HG02798 (cell line): Measurements from ENCODE around the gene TMEM184B.

Experiments used
- ATAC-seq: cut with Tn5 transposase; IDR thresholded peaks from one replicate; pipeline ENCODE4 v1.9.1; 2021; ENCODE audit warnings: mild to moderate bottlenecking; ENCODE audit not compliant: unreplicated experiment, poor library complexity

The TMEM184B gene

GRCh38 chr22:38308791-38309498 is 36.1 kb upstream of the TMEM184B start:
- no peak for ATAC-seq

- peak; percentile 71 for ATAC-seq
Observed at GRCh38 chr22:38305471-38306448, 33.0 kb upstream of the TMEM184B start.

- no peak for ATAC-seq
Observed at GRCh38 chr22:38304526-38304925, 31.7 kb upstream of the TMEM184B start.

DNA sequence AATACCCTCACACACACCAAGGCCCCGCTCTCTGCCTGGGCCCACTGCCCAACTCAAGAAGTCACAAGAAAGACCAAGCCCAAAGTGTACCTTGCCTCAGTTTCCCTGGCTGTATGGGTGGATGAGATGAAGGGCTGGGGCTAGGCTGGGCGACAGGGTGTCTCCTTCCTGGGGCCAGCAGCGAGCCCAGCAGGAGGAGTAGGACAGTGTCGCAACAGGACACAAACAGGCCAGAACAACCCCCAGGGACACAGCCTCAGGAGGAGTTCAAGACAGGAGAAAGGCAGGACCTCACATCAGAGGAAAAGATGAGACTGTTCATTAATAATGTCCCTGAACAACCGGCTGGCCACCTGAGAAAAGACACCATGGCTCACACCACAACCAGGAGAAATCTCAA is 31.2 kb upstream of the TMEM184B start:
- ATAC-seq: no peak

GRCh38 chr22:38302906-38303305 is 30.1 kb upstream of the TMEM184B start:
- ATAC-seq: no peak

GRCh38 chr22:38300946-38301345 is 28.1 kb upstream of the TMEM184B start:
- no peak for ATAC-seq

DNA sequence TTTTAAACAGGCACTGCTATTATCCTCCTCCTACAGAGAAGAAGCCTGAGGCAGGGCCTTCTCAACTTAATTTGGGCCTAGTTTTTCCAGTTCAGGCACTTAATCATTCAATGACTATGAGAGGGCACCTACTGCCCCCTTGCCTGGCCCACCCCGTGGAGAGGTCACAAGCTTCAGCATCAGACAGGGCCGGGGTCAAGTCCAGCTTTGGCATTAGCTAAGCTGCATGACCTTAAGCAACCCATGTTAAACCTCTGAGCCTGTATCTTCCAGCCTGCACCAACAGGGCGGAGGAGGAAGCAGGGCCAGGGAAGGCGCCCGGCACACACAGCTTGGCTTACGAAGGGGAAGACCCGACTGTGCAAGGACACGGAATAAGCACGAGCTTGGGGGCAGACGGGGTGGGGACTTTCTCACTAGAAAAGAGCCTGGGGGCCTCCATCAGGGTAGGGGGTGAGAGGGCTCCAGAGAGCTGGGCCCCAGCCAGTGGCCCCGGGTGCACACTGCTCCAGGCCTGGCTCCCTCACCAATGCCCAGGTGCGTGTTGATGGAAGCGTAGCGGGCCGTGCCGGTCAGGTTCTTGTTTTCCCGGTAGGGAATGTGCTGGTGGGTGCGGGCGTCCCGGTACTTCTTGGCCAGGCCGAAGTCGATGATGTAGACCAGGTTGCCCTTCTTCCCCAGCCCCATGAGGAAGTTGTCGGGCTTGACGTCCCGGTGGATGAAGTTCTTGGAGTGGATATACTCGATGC is 27.6 kb upstream of the TMEM184B start:
- no peak for ATAC-seq

DNA sequence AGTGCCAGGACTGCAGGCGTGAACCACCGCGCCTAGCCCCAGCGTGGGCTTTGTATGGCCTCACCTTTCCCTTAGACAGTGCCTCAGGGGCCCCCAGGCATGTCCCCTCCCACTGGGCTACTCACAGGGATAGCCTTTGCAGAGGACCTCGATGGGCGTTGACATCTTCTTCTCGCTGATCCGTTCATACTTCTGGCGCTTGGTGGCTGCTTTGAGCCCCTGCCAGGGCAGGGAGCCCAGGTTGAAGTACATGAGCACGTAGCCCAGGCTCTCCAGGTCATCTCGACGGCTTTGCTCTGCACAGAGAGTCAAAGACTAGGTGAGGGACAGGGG is 26.9 kb upstream of the TMEM184B start:
- ATAC-seq: no peak

GRCh38 chr22:38298312-38299005 is 25.6 kb upstream of the TMEM184B start:
- no peak for ATAC-seq

DNA sequence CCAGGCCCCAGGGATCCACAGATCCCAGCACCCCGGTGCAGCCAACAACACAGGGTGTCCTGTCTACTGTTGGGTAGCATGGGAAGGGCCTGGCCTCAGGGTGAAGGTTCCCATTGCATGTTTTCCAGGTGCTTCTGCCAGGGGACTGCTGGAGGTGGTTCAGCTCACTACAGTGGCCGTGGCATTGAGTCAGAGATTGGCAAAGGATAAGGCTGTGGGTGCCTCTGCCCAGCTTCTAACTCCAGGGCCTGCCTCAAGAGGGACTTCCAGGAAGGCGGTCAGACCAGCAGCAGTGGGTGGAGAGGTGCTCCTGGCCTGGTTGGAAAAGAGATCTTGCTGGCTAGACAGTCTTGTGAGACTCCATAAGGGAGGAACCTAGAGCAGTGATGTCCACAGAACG is 23.6 kb upstream of the TMEM184B start:
- no peak for ATAC-seq

- no peak for ATAC-seq
Observed at GRCh38 chr22:38295863-38296262, 23.1 kb upstream of the TMEM184B start.

DNA sequence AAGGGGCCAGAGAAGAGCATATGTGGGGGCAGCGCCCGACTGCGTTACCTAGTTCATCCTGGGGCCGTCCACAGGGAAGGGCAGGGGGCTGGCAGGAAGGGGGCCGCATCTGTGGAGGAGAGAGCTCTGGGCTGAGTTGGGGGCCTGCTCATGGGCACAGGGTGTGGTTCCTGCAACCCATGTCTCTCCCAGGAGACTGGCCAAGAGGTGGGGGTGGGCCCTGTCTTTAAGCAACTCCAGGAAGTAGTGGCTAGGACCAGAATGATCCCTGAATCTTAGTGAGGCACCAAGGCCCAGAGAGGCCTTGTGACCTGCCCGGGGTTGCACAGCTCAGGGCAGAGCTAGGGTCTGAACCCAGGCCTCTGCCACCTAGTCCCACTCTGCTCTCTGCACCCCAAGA is 22.5 kb upstream of the TMEM184B start:
- no peak for ATAC-seq

DNA sequence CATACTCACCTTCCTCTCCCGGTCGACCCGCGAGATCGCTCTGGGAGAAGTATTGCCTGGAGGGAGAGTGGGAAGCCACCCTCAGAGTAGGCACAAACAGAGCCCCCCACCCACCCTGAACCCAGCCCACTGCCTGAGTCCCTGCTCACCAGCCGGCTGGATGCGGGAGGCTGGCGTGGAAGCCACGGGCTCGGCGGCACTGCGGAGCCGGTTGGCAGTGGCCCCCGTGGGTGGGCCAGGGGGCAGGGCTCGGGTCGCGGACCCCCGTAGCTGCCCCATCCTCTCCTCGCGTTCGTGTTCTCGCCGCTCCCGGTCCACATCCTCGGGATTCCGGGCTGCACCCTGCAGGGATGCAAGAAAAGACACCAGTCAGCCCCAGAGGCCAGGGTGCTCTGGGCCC is 21.4 kb upstream of the TMEM184B start:
- no peak for ATAC-seq

DNA sequence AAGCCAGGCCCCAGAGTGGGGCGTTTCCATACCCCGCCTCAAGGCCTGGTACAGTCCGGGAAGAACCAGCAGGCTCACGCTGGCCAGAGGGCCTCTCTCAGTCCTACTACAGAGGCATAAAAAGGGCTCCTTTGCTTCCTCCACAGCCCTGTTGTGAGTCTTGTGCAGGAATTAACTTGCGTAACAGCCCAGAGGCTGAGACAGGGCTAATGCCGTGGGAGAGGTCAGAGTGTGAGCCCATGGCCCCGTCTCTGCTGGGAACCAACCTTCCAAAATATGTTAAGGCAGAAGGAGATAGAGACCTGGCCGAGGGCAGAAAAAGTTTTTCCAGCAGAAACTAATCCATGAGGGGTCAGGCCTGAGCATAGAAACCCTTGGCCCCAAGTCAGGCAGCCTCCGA is 19.9 kb upstream of the TMEM184B start:
- no peak for ATAC-seq

GRCh38 chr22:38291201-38291777 is 18.5 kb upstream of the TMEM184B start:
- no peak for ATAC-seq

DNA sequence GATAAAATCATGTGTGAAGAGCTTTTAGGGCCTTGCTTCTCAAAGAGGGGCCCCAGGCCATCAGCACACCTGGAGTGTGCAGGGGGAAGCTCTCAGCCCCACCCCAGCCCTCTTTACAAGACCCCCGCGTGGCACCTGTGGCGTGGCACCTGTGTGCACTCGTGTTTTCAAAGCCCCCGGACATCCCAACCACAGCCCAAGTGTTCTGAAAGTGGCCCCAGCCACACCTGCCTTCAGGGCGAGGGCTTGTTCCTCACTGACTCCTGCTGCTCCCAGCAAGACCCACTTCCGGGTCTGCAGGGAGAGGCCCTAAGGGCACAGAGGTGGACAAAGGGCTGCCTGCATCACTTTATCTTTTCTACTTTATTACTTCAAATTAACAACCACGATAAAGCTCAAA is 17.5 kb upstream of the TMEM184B start:
- ATAC-seq: no peak

- no peak for ATAC-seq
Observed at GRCh38 chr22:38289583-38290082, 16.8 kb upstream of the TMEM184B start.

- no peak for ATAC-seq
Observed at GRCh38 chr22:38286915-38287669, 14.3 kb upstream of the TMEM184B start.

GRCh38 chr22:38285018-38285417 is 12.2 kb upstream of the TMEM184B start:
- ATAC-seq: no peak
